Esophagus squamous epithelium (tissue), 4 donors: ENCODE results near the gene LGALS7.

Experiments used
- POLR2A ChIP-seq, 4 donors: fragments of 450-650 bp; IDR thresholded peaks; one replicate each; pipeline ENCODE4 v1.6.1; 2017; ENCODE audit warnings: antibody characterized with exemption in 4 of 4, mild to moderate bottlenecking in 4 of 4, moderate library complexity in 3 of 4
- TF ChIP-seq, protein P1 (sequence below), 6 experiments: fragments of 450-650 bp in 4 of 6; fragments of 200-600 bp in 2 of 6; sonication (generic) in 2 of 6; IDR thresholded peaks; one replicate each; pipeline ENCODE4 v1.5.1; 2016 to 2019; ENCODE audit warnings: antibody characterized with exemption in 6 of 6, mild to moderate bottlenecking in 4 of 6, moderate library complexity in 4 of 6

GRCh38 chr19:38805180-38805579, 31.9 kb upstream of the LGALS7 start:
- TF ChIP-seq, protein P1, sequence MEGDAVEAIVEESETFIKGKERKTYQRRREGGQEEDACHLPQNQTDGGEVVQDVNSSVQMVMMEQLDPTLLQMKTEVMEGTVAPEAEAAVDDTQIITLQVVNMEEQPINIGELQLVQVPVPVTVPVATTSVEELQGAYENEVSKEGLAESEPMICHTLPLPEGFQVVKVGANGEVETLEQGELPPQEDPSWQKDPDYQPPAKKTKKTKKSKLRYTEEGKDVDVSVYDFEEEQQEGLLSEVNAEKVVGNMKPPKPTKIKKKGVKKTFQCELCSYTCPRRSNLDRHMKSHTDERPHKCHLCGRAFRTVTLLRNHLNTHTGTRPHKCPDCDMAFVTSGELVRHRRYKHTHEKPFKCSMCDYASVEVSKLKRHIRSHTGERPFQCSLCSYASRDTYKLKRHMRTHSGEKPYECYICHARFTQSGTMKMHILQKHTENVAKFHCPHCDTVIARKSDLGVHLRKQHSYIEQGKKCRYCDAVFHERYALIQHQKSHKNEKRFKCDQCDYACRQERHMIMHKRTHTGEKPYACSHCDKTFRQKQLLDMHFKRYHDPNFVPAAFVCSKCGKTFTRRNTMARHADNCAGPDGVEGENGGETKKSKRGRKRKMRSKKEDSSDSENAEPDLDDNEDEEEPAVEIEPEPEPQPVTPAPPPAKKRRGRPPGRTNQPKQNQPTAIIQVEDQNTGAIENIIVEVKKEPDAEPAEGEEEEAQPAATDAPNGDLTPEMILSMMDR (IDR thresholded peaks at IDR 0.05) = no peak
- TF ChIP-seq POLR2A (IDR thresholded peaks at IDR 0.05) = no peak
